GM12872 (cell line): ENCODE results near the gene B4GALT3.
A peak's percentile ranks its signal among the peaks of the same experiment; 100 is the strongest.

Experiments used
- CTCF ChIP-seq: IDR thresholded peaks from 3 replicates; pipeline ENCODE4 v1.5.1; 2011; ENCODE audit warnings: low read depth, mild to moderate bottlenecking, low read length, moderate library complexity; ENCODE audit not compliant: insufficient read depth

B4GALT3 gene

GRCh38 chr1:161138431-161138830 lies 38.9 kb downstream of the B4GALT3 start:
- TF ChIP-seq CTCF: no peak

- no peak for TF ChIP-seq CTCF
These were observed 39.4 kb downstream of the B4GALT3 start for GRCh38 chr1:161137881-161138280.

GRCh38 chr1:161133220-161133740 lies 44.0 kb downstream of the B4GALT3 start:
- no peak for TF ChIP-seq CTCF

GRCh38 chr1:161132410-161133219 lies 44.7 kb downstream of the B4GALT3 start, which contains the start of gene DEDD:
Gene DEDD, minus strand, starts transcription at chr1:161132667. Its CDS starts 8,205 bp downstream, at chr1:161124462.
- TF ChIP-seq CTCF: peak; percentile 17; the same call in 1 of the 3 replicates

GRCh38 chr1:161131523-161132409 lies 45.5 kb downstream of the B4GALT3 start:
- no peak for TF ChIP-seq CTCF

GRCh38 chr1:161130266-161130665 lies 47.0 kb downstream of the B4GALT3 start:
- no peak for TF ChIP-seq CTCF

GRCh38 chr1:161128591-161129420 lies 48.5 kb downstream of the B4GALT3 start:
- no peak for TF ChIP-seq CTCF
